Iris pigment epithelial cell (primary cell): ENCODE data around the gene CYGB.

Experiments used
- DNase-seq: peaks from one replicate; pipeline ENCODE4 v3.0.0-alpha.2; 2011; ENCODE audit warnings: low read depth

Gene CYGB

GRCh38 chr17:76479515-76480060 is 57.9 kb downstream of the CYGB start:
- no peak for DNase-seq

- DNase-seq: no peak
These were observed 58.6 kb downstream of the CYGB start for GRCh38 chr17:76478730-76479514.

- DNase-seq: no peak
These were observed 59.4 kb downstream of the CYGB start for GRCh38 chr17:76478097-76478496.

- no peak for DNase-seq
These were observed 59.9 kb downstream of the CYGB start for GRCh38 chr17:76477576-76477975.
